ENCODE data around the gene SPINK13.
A peak's percentile ranks its signal among the peaks of the same experiment; 100 is the strongest.
"Not testable (repeated sequence)": the region's sequence is repeated elsewhere in the genome, so short reads cannot be mapped to it uniquely, and the experiment has no call there.

Gene SPINK13

GRCh38 chr5:148268566-148268965 lies at the start of gene SPINK13:
TSS of gene SPINK13 (plus strand) at chr5:148268794. CDS start at chr5:148270073, 1,279 bp downstream.
- DNase-seq: no peak

DNA sequence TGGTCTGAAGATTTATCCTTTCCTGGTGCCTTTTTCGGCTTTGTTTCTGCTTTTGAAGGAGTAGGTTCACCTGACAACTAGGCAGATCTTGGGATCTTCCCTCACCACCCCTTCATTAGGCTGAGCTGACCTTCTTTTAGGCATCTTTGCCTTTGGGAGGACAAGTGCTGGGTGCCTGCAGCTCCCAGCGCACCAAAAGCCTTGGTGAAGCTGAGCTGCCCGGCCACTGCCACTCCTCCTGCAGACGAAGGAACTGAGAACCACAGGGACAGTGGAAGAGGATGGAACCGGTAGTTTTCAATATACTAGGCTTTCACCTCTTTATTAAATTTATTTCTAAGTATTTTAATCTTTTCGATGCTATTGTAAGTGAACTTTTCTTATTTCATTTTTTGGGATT lies 47.1 kb upstream of the SPINK13 start:
- no peak for DNase-seq

DNA sequence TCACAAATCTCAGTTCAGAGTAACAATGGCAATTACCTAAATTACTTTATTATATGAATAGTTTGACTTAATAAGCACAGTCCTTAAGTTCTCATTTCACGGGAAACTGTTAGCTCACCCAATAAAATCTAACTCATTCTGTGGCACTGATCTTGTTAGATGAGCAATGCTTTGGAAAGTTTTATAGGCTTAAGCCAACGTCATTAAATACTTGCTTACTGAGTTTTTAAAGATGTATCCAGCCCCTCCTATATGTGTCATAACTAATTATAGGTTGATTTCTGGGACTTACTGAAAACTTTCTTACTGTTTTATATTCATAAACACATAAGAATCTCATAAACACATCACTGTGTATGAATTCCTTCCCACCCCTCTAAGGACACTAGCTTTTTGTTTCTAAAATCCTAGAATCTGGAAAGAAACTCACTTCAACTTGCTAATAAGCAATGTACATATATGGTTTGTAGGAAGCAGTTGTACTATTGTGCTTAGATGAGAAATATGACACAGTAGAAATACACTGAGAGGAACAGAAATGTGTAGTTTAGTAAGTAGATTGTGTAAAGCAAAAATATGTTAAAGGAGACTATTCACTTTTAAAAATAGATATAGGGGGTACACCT lies 44.4 kb upstream of the SPINK13 start:
- no peak for DNase-seq

DNA sequence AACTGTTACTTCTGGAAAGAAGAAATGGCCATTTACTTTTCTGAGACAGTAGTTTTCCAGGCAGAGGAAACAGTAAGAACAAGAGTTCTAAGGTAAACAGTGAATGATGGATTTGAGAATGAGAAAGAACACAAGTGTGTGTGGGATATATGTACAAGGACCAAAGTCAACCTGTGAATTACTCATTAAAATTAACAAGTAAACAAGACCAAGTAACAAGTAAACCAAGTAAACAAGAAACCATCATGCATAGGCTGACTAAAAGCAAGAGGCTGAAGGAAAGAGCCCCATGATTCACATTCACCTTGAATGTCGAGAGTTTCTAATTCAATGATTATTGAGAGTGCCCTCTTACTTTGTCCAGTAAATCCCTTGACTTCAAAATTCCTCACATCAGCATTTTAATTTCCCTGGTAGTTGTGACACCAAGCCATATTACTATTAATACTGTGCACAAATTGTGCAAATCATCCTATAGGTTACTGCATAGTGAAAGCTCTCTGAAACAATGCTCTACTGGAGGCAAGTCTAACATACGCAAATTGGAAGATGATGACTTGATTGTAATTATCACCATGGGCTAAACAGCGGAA lies 40.1 kb upstream of the SPINK13 start:
- no peak for DNase-seq

- DNase-seq: no peak
Measured at GRCh38 chr5:148229840-148230239, 38.8 kb upstream of the SPINK13 start.

- DNase-seq: no peak
Measured at GRCh38 chr5:148230240-148230639, 38.4 kb upstream of the SPINK13 start.

- DNase-seq: no peak
Measured at GRCh38 chr5:148237785-148238417, 30.7 kb upstream of the SPINK13 start.

- no peak for DNase-seq
Measured at GRCh38 chr5:148238418-148238794, 30.2 kb upstream of the SPINK13 start, which contains the start of gene MARCOL. TSS of gene MARCOL (plus strand) at chr5:148238525. CDS start at chr5:148238598, 73 bp downstream.

- DNase-seq: no peak
Measured at GRCh38 chr5:148248894-148249293, 19.7 kb upstream of the SPINK13 start.

GRCh38 chr5:148255456-148255855 lies 13.1 kb upstream of the SPINK13 start:
- no peak for DNase-seq

- DNase-seq: no peak
Measured at GRCh38 chr5:148259288-148259687, 9.3 kb upstream of the SPINK13 start.

- DNase-seq: no peak
Measured at GRCh38 chr5:148261221-148261620, 7.4 kb upstream of the SPINK13 start.

- DNase-seq: no peak
Measured at GRCh38 chr5:148267962-148268361, 632 bp upstream of the SPINK13 start.

DNA sequence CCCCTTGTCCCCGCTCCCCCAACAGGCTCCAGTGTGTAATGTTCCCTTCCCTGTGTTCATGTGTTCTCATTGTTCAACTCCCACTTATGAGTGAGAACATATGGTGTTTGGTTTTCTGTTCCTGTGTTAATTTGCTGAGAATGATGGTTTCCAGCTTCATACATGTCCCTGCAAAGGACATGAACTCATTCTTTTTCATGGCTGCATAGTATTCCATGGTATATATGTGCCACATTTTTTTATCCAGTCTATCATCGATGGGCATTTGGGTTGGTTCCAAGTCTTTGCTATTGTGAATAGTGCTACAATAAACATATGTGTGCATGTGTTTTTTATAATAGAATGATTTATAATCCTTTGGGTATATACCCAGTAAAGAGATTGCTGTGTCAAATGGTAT lies 6.5 kb downstream of the SPINK13 start:
- not testable (repeated sequence) for DNase-seq

- DNase-seq: not testable (repeated sequence)
Measured at GRCh38 chr5:148280893-148281292, 12.3 kb downstream of the SPINK13 start.

DNA sequence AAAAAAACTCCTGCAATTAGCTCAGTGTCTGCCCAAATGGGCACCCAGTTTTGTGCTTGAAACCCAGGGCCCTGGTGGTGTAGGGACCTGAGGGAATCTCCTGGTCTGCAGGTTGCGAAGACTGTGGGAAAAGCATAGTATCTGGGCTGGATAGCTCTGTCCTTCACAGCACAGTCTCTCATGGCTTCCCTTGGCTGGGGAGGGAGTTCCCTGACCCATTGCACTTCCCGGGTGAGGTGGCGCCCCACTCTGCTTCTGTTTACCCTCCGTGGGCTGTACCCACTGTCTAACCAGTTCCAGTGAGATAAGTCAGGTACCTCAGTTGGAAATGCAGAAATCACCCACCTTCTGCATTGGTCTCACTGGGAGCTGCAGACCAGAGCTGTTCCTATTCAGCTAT lies 12.7 kb downstream of the SPINK13 start:
- DNase-seq: not testable (repeated sequence)

GRCh38 chr5:148290271-148291195 lies 21.9 kb downstream of the SPINK13 start:
- DNase-seq: peak; percentile 23

- no peak for DNase-seq
Measured at GRCh38 chr5:148297731-148298130, 29.1 kb downstream of the SPINK13 start.

- DNase-seq: no peak
Measured at GRCh38 chr5:148306446-148306845, 37.9 kb downstream of the SPINK13 start.

DNA sequence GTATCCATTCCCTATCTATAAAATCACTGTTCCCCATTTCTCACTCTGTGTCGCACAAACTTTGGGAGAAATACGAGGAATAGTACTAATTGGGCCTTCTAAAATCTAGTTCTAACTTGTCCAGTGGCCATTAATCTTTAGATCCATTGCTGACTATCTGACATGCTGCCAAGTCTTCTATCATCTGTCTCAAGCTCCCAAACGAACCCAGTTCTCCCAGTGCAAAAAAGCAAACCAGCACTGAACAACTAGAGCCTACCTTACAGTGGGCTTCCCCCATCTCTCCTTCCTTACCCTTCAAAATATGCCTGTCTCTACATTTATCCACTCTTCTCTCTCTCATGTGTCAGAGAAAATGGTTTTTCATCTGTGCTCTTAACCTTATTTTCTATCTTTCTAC lies 40.4 kb downstream of the SPINK13 start:
- DNase-seq: no peak

DNA sequence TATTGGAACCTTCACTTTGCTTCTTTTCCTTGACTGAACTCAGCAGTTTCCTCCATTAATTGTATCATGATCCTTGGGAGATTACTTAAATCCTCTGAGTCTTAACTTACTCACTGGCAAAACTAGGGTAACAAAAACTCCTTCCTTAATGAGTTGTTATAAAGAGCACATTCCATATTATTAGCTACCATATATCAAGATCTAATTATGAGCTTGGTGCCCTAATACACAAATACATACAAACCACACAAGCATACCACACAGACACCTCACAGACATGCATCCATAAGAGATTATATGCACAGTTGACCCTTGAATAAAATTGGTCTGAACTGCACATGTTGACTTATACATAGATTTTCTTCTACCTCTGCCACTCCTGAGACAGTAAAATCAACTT lies 41.2 kb downstream of the SPINK13 start:
- no peak for DNase-seq

DNA sequence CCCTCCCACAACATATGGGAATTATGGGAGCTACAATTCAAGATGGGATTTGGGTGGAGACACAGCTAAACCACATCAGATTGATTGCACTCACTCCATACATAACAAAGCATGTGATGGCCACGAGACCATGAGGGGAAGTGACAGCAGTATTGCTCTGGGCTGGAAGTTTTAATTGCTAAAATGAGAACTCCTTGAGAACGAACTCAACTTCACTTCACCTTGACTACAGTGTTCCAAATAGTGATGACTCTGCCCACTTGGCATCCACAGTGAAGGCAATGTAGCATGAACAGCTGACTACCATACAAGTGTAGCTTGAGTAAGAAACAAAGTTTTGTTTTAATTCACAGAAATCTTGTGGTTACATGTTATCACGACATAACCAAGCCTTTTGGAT lies 42.9 kb downstream of the SPINK13 start:
- no peak for DNase-seq

- no peak for DNase-seq
Measured at GRCh38 chr5:148312153-148312552, 43.6 kb downstream of the SPINK13 start, which contains the start of gene SPINK7. TSS of gene SPINK7 (plus strand) at chr5:148312423. CDS start at chr5:148312484, 61 bp downstream.

All from RPMI8226 (cell line).